T1000 (cell line): ENCODE data around the gene PRPF40B.

ENCODE experiments used
- DNase-seq: peaks from one replicate; lab custom pipeline; 2025; ENCODE audit warnings: mixed read lengths; lab: John Stamatoyannopoulos, UW

Gene PRPF40B

DNA sequence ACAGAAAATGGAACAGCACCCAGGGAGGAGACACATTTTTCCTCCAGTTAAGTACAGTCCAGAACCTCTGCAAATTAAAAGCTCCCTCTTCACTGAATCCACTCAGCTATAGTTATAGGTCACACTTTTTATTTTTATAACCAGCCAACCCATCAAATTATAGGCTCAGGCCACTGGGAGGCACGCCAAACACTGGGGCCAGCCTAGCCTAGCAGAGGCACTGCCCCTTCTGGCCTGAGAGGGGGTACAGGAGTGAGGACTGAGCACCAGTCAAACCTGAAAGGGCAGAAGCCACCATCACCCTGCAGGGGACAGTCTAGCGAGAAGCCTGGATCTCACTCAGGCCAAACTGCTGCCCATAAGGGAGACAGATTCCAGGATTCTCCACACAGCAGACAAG is 64.6 kb downstream of the PRPF40B start:
- DNase-seq = no peak

- DNase-seq = no peak
Observed at GRCh38 chr12:49689237-49689636, 65.9 kb downstream of the PRPF40B start.

DNA sequence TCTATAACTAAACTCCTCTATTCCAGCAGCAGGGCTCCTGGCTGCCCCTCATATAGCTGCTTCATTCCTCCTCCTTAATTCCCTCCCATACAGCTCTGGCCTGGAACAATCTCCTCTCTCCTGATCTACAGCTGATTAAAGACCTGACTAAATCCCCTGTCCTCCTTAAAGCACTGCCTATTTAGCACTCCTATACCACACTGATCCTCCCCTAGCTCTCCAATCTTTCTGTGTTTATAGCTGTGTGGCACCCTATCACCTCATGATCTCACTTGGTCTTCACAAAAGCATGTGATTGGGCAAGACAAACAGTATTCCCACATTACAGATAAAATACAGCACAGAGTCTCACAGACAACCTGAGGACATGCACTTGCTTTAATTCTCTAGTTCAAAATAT is 66.4 kb downstream of the PRPF40B start:
- no peak for DNase-seq

DNA sequence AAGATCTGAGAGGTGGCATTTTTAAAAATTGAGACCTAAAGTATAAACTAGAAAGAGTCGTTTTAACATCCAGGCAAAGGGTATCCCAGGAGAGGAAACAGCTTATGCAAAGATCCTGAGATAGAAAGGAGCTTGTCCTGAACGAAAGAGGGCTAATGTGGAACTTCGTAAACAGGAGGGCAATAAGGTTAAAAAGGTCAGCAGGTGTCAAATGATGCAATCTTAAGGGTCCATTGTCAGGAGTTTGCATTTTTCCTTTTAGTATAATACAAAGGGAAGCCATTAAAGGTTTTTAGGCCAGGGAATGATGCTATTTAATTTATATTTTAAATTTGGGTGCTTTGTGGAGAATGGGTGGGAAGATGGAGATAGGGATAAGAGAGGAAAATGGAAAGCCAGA is 69.5 kb downstream of the PRPF40B start:
- no peak for DNase-seq

DNA sequence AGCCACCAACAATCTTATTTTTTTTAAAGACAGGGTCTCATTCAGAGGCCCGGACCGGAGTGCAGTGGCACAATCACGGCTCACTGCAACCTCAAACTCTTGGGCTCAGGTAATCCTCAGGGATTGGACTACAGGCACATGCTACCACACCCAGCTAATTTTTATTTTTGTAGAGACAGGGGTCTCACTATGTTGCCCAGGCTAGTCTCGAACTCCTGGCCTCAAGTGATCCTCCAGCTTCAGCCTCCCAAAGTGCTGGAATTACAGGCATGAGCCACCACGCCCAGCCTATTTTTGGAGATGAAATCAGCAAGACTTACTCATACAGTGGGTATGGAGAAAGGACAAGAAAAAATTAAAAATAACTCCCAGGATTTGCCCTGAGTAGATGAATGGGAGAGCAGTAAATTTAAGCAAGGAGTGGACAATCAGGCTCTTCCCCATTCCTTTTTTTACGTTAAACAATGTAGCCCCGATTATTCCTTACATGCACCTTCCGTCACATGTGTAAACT is 70.6 kb downstream of the PRPF40B start:
- DNase-seq = no peak
